NCI-H1417 (cell line): ENCODE measurements around the gene CITED2.

ENCODE experiments used
- DNase-seq, 3 experiments: peaks; one replicate each; lab custom pipeline; 2025; lab: John Stamatoyannopoulos, UW

The CITED2 gene

GRCh38 chr6:139381216-139381865 is 6.9 kb upstream of the CITED2 start:
- no peak for DNase-seq

GRCh38 chr6:139380611-139381010 is 6.2 kb upstream of the CITED2 start:
- no peak for DNase-seq

GRCh38 chr6:139380168-139380567 is 5.7 kb upstream of the CITED2 start:
- no peak for DNase-seq

- DNase-seq: no peak
These were observed 4.5 kb upstream of the CITED2 start for GRCh38 chr6:139378882-139379341.

- no peak for DNase-seq
These were observed 3.8 kb upstream of the CITED2 start for GRCh38 chr6:139378226-139378625.

GRCh38 chr6:139376604-139377218 is 2.3 kb upstream of the CITED2 start:
- DNase-seq: no peak

GRCh38 chr6:139376017-139376330 is 1.5 kb upstream of the CITED2 start:
- DNase-seq: no peak

GRCh38 chr6:139375226-139376016 is 973 bp upstream of the CITED2 start:
- peak; percentile 96 to 98 (median 97) for DNase-seq

- DNase-seq: no peak
These were observed 506 bp downstream of the CITED2 start for GRCh38 chr6:139373928-139374356.

- peak; percentile 72 to 86 (median 82) for DNase-seq
These were observed 1.1 kb downstream of the CITED2 start for GRCh38 chr6:139373154-139373927.

- DNase-seq: peak in 1 of 3 experiments; percentile 29
These were observed 1.9 kb downstream of the CITED2 start for GRCh38 chr6:139372326-139373153.

GRCh38 chr6:139371421-139372203 is 2.8 kb downstream of the CITED2 start:
- peak in 2 of 3 experiments; percentile 20 to 42 for DNase-seq

GRCh38 chr6:139370999-139371345 is 3.5 kb downstream of the CITED2 start:
- DNase-seq: no peak

- DNase-seq: peak; percentile 21 to 55 (median 47)
These were observed 4.0 kb downstream of the CITED2 start for GRCh38 chr6:139370283-139370998.

GRCh38 chr6:139369568-139370282 is 4.7 kb downstream of the CITED2 start:
- DNase-seq: peak; percentile 45 to 75 (median 48)

- no peak for DNase-seq
These were observed 5.4 kb downstream of the CITED2 start for GRCh38 chr6:139369068-139369467.

- DNase-seq: peak in 1 of 3 experiments; percentile 55
These were observed 5.8 kb downstream of the CITED2 start for GRCh38 chr6:139368661-139369060.

GRCh38 chr6:139367810-139368351 is 6.6 kb downstream of the CITED2 start:
- DNase-seq: no peak

- DNase-seq: no peak
These were observed 9.5 kb downstream of the CITED2 start for GRCh38 chr6:139364982-139365379.
